H1 (cell line): ENCODE measurements around the gene ADSS1. TPM values are rescaled to one million over a fixed set of nuclear protein-coding genes. Genes with fewer than 3 reads are reported as not detected.

Experiments used
- BACH1 ChIP-seq: IDR thresholded peaks from 2 replicates; pipeline ENCODE4 v1.6.1; 2012; ENCODE audit warnings: low read length, improper control_type of control experiment
- CBX8 ChIP-seq: fragments of 300-800, 300-1000 bp; sonication (generic); IDR thresholded peaks from 2 replicates; pipeline ENCODE4 v1.7.1; 2016; ENCODE audit warnings: low read depth, low read length, borderline replicate concordance
- CEBPB ChIP-seq: IDR thresholded peaks from 2 replicates; pipeline ENCODE4 v1.6.1; 2012; ENCODE audit warnings: low read depth, low read length
- CHD1 ChIP-seq: IDR thresholded peaks from 2 replicates; pipeline ENCODE4 v1.6.1; 2012; ENCODE audit warnings: low read depth, low read length, improper control_type of control experiment
- CHD2 ChIP-seq: IDR thresholded peaks from 2 replicates; pipeline ENCODE4 v1.6.1; 2012; ENCODE audit warnings: low read length, improper control_type of control experiment
- CREB1 ChIP-seq: IDR thresholded peaks from 2 replicates; pipeline ENCODE4 v1.6.1; 2012; ENCODE audit warnings: inconsistent platforms
- CTBP2 ChIP-seq: IDR thresholded peaks from 2 replicates; pipeline ENCODE4 v1.7.0; 2011; ENCODE audit warnings: borderline replicate concordance, mild to moderate bottlenecking, moderate library complexity, mixed read lengths, low read length; ENCODE audit not compliant: insufficient read depth, insufficient read length
- EZH2 ChIP-seq: fragments of 200-600 bp; sonication (generic); IDR thresholded peaks from 2 replicates; pipeline ENCODE4 v1.7.1; 2012; ENCODE audit warnings: low read depth, mild to moderate bottlenecking, moderate library complexity, low read length, inconsistent platforms; ENCODE audit not compliant: severe bottlenecking
- FOSL1 ChIP-seq: IDR thresholded peaks from 2 replicates; pipeline ENCODE4 v1.6.1; 2011; ENCODE audit warnings: mild to moderate bottlenecking, low read depth, low read length, moderate library complexity; ENCODE audit not compliant: insufficient read depth
- GTF2F1 ChIP-seq: IDR thresholded peaks from 2 replicates; pipeline ENCODE4 v1.6.1; 2012; ENCODE audit warnings: low read depth, low read length, improper control_type of control experiment, borderline replicate concordance
- HDAC6 ChIP-seq: IDR thresholded peaks from one replicate; pipeline ENCODE4 v1.7.1; 2012; ENCODE audit warnings: low read depth, mild to moderate bottlenecking, inconsistent platforms, low read length, moderate library complexity
- KDM1A ChIP-seq: fragments of 200-600, 300-600 bp; sonication (generic); IDR thresholded peaks from 2 replicates; pipeline ENCODE4 v1.7.1; 2016; ENCODE audit warnings: mild to moderate bottlenecking, low read length, borderline replicate concordance
- KDM4A ChIP-seq: IDR thresholded peaks from one replicate; pipeline ENCODE4 v1.7.1; 2012; ENCODE audit warnings: low read depth, mild to moderate bottlenecking, moderate library complexity, low read length, inconsistent platforms; ENCODE audit not compliant: severe bottlenecking
- NRF1 ChIP-seq: IDR thresholded peaks from 2 replicates; pipeline ENCODE4 v1.6.1; 2011; ENCODE audit warnings: mild to moderate bottlenecking, low read depth, low read length, improper control_type of control experiment
- POLR2A ChIP-seq, 2 experiments: IDR thresholded peaks; 1 replicate in 1 of 2; 2 replicates in 1 of 2; pipeline ENCODE4 v1.6.1; 2011; ENCODE audit warnings: low read depth in 2 of 2, low read length in 2 of 2, mild to moderate bottlenecking in 2 of 2; ENCODE audit errors: control extremely low read depth in 1 of 2
- POLR2AphosphoS5 ChIP-seq: IDR thresholded peaks from 2 replicates; pipeline ENCODE4 v1.6.1; 2011; ENCODE audit warnings: low read depth, low read length
- POU5F1 ChIP-seq: IDR thresholded peaks from 2 replicates; pipeline ENCODE4 v1.6.1; 2011; ENCODE audit warnings: low read depth, mild to moderate bottlenecking, low read length, moderate library complexity
- RFX5 ChIP-seq: IDR thresholded peaks from 2 replicates; pipeline ENCODE4 v1.6.1; 2011; ENCODE audit warnings: low read depth, low read length, improper control_type of control experiment, borderline replicate concordance
- SP4 ChIP-seq: IDR thresholded peaks from 2 replicates; pipeline ENCODE4 v1.6.1; 2012; ENCODE audit warnings: low read length, inconsistent platforms
- SUZ12 ChIP-seq: fragments of 200-600 bp; sonication (generic); IDR thresholded peaks from 2 replicates; pipeline ENCODE4 v1.6.1; 2012; ENCODE audit warnings: mild to moderate bottlenecking, inconsistent platforms, low read length, moderate library complexity, mixed read lengths
- TCF12 ChIP-seq: IDR thresholded peaks from 2 replicates; pipeline ENCODE4 v1.6.1; 2011; ENCODE audit warnings: low read depth, mild to moderate bottlenecking, low read length
- TEAD4 ChIP-seq: IDR thresholded peaks from 2 replicates; pipeline ENCODE4 v1.6.1; 2012; ENCODE audit warnings: low read depth, low read length, inconsistent platforms, mixed read lengths
- YY1 ChIP-seq: IDR thresholded peaks from 2 replicates; pipeline ENCODE4 v1.6.1; 2011; ENCODE audit warnings: low read depth, mild to moderate bottlenecking, low read length
- polyA plus RNA-seq, 7 experiments: library from polyadenylated mRNA; depleted of rRNA in 3 of 7; stranded (reverse) in 5 of 7; unstranded in 2 of 7; fragments of >200 nt in 5 of 7; fragments of 200-250 nt in 2 of 7; gene quantifications; 1 replicate in 5 of 7; 2 replicates in 1 of 7; 4 replicates in 1 of 7; pipeline versions ENCODE4 v1.2.1 to v1.2.3, GENCODE V29; 2011 to 2013; ENCODE audit warnings: missing spikeins in 2 of 7, mixed read lengths in 2 of 7
- total RNA-seq: library from RNA; stranded (reverse); fragmentation: NEBNext Ultra II Directional; extraction: Animal tissue kit (Norgen Biotek cat#: 25700); gene quantifications from 2 replicates; pipeline ENCODE4 v1.2.1, GENCODE V29; 2021
- TF ChIP-seq, protein P1 (sequence below): IDR thresholded peaks from 2 replicates; pipeline ENCODE4 v1.6.1; 2011; ENCODE audit warnings: low read length, improper control_type of control experiment
- TF ChIP-seq, protein P2 (sequence below): IDR thresholded peaks from 2 replicates; pipeline ENCODE4 v1.6.1; 2012; ENCODE audit warnings: inconsistent platforms

Gene ADSS1
- total and polyA plus RNA-seq, 2 of the 8 experiments (the other 6 are each of a cell fraction or from before 2014, with no cell fraction given): 7.1 to 7.9 TPM

DNA sequence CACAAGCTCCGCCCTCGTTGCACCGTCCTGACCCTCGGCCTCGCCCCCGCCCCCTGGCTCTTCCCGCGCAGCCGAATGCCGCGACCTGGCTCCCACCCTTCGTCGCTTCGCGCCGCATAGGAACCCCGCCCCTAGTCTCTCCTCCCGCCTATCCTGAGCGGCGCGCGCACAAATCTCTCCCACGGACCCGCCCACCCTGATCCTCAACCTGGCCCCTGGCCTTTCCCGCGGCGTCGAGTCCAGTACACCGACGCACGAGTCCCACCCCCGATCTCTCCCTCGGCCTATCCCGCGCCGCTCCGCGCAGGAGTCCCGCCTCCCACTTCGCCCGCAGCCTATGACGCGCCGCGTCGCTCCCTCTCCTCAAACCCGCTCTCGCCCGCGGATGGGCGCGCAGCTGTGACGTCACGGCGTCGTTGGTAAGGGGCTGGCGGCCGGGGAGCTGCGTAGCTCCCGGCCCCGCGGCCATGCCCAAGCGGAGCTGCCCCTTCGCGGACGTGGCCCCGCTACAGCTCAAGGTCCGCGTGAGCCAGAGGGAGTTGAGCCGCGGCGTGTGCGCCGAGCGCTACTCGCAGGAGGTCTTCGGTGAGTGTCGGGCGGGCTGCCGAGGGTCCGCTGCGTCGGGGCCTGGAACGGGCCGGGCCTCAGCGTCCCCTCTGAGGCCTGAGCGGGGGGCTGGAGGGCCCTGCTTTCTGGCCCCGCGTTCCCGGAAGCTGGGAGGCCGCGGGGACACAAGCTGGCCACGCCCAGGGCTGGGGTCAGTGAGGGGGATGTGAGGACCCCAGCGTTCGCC lies 28.9 kb downstream of the ADSS1 start, which contains the start of gene SIVA1 (continued):
- TF ChIP-seq KDM4A (peak; percentile 91), POLR2AphosphoS5 (peak; percentile 78), HDAC6 (no peak), CHD2 (peak; percentile 61; the same call in 1 of the 2 replicates), FOSL1 (no peak), GTF2F1 (no peak; the same call in 1 of the 2 replicates), SUZ12 (no peak), BACH1 (peak; percentile 67; the same call in 1 of the 2 replicates), SP4 (peak; percentile 75; the same call in 1 of the 2 replicates), CBX8 (no peak), POLR2A (IDR thresholded peaks at IDR 0.05; ENCODE audit: control extremely low read depth in 1 of 2, low read depth in 2 of 2, low read length in 2 of 2) (peak in 1 of 2 experiments; percentile 91; a peak in 2 of 3 replicates), YY1 (peak; percentile 74; the same call in 1 of the 2 replicates), CEBPB (no peak), CTBP2 (no peak), RFX5 (no peak), TCF12 (no peak), POU5F1 (no peak), KDM1A (no peak), NRF1 (no peak), TEAD4 (no peak), CREB1 (peak; percentile 98), EZH2 (no peak), CHD1 (no peak)
- TF ChIP-seq, protein P1, sequence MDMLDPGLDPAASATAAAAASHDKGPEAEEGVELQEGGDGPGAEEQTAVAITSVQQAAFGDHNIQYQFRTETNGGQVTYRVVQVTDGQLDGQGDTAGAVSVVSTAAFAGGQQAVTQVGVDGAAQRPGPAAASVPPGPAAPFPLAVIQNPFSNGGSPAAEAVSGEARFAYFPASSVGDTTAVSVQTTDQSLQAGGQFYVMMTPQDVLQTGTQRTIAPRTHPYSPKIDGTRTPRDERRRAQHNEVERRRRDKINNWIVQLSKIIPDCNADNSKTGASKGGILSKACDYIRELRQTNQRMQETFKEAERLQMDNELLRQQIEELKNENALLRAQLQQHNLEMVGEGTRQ: no peak
- TF ChIP-seq, protein P2, sequence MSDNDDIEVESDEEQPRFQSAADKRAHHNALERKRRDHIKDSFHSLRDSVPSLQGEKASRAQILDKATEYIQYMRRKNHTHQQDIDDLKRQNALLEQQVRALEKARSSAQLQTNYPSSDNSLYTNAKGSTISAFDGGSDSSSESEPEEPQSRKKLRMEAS: peak; percentile 46
